Measurements from ENCODE around the gene ATP8A1. TPM values are rescaled to one million over a fixed set of nuclear protein-coding genes. Genes with fewer than 3 reads are reported as not detected.
"Not testable (repeated sequence)": the region's sequence is repeated elsewhere in the genome, so short reads cannot be mapped to it uniquely, and the experiment has no call there.

The ATP8A1 gene
- total RNA-seq, 1 experiment from 2014 or later, result 0.80 TPM

DNA sequence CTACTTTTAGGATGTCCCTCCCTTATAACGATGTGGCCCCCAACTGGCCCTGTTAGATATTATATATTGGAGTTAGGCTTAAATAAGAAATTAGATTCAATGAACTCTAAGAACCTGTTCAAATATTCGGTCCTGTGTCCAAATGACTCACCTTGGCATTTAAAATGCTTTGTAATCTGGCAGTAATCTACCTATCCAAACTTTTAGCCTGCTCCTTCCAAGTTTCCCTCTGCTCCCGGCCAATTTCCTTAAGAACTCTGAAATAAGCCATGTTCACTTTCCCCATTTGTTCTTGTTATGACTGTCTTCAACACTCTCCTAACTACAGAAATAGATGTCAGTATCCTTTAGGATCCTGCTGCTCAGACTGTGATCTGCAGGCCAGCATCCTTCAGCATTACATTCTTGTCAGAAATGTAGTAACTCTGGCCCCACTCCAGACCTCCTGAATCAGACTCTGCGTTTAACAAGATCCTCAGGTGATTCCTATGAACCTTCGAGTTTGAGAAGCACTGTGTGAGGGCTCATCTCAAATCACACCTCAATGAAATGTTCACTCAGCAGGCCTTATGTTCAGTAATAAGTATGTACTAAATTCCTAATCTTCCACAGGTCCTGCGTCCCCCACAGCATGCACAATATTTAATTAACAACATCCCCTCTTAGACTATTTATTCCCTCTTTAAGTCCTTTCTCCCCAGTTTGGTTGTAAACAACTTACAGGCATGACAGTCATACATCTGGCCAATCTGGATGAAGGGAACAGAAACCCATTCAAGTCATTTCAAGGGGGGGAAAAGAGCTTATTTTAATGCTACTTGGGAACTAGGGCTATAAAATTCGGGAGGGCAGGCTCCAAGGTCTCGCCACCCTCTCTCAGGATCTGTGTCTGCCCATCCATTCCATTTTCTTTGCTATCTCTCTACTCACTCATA, 3.0 kb downstream of the ATP8A1 start:
- CTCF ChIA-PET, result no interaction called here
- Histone ChIP-seq H3K9me3 (ENCODE audit: control insufficient read depth, insufficient read depth, low read depth, low read length) (no peaks in the 10 kb centered on the region), H3K27ac (ENCODE audit: low read length) (no peak overlapping the region), H3K36me3 (ENCODE audit: control insufficient read depth, insufficient read depth, low read length) (no peaks in the 10 kb centered on the region), H3K4me1 (ENCODE audit: control insufficient read depth, insufficient read depth, low read length) (no peaks in the 10 kb centered on the region; the same call in 1 of the 2 replicates), H3K4me3 (ENCODE audit: low read depth in 2 of 2, low read length in 2 of 2) (no peak overlapping the region), H3K27me3 (ENCODE audit: control insufficient read depth, insufficient read depth, low read length) (no peaks in the 10 kb centered on the region)
- POLR2A ChIA-PET, result interaction anchor here (0.5 kb wide), 1 partner anchor 114 kb away, joined by 4 read pairs; no protein-coding TSS in a partner anchor
- DNase-seq (ENCODE audit: low read depth, low spot score) (no peak), ATAC-seq (no peak)
- BruUV-seq (replicated peaks), result no TSS peak
- intact Hi-C loops (cut with micrococcal nuclease; ENCODE audit: unreplicated experiment) (no loop called here), in situ Hi-C loops (cut with HindIII; ENCODE audit: low pct_unique_long_range_greater_than_20kb, low sequenced_read_pairs) (no loop called here)
- TF ChIP-seq SIN3A (IDR thresholded peaks at IDR 0.05; ENCODE audit: borderline replicate concordance, insufficient read depth, low read depth, low read length) (no peak), TCF7L2 (IDR thresholded peaks at IDR 0.05; ENCODE audit: low read depth, low read length) (no peak), POLR2AphosphoS5 (IDR thresholded peaks at IDR 0.05; ENCODE audit: low read depth, low read length) (no peak)
- TF ChIP-seq, protein P1, sequence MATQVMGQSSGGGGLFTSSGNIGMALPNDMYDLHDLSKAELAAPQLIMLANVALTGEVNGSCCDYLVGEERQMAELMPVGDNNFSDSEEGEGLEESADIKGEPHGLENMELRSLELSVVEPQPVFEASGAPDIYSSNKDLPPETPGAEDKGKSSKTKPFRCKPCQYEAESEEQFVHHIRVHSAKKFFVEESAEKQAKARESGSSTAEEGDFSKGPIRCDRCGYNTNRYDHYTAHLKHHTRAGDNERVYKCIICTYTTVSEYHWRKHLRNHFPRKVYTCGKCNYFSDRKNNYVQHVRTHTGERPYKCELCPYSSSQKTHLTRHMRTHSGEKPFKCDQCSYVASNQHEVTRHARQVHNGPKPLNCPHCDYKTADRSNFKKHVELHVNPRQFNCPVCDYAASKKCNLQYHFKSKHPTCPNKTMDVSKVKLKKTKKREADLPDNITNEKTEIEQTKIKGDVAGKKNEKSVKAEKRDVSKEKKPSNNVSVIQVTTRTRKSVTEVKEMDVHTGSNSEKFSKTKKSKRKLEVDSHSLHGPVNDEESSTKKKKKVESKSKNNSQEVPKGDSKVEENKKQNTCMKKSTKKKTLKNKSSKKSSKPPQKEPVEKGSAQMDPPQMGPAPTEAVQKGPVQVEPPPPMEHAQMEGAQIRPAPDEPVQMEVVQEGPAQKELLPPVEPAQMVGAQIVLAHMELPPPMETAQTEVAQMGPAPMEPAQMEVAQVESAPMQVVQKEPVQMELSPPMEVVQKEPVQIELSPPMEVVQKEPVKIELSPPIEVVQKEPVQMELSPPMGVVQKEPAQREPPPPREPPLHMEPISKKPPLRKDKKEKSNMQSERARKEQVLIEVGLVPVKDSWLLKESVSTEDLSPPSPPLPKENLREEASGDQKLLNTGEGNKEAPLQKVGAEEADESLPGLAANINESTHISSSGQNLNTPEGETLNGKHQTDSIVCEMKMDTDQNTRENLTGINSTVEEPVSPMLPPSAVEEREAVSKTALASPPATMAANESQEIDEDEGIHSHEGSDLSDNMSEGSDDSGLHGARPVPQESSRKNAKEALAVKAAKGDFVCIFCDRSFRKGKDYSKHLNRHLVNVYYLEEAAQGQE (IDR thresholded peaks at IDR 0.05; ENCODE audit: insufficient read depth in 1 of 2, low read depth in 2 of 2, low read length in 1 of 2), result no peak
- TF ChIP-seq, protein P2, sequence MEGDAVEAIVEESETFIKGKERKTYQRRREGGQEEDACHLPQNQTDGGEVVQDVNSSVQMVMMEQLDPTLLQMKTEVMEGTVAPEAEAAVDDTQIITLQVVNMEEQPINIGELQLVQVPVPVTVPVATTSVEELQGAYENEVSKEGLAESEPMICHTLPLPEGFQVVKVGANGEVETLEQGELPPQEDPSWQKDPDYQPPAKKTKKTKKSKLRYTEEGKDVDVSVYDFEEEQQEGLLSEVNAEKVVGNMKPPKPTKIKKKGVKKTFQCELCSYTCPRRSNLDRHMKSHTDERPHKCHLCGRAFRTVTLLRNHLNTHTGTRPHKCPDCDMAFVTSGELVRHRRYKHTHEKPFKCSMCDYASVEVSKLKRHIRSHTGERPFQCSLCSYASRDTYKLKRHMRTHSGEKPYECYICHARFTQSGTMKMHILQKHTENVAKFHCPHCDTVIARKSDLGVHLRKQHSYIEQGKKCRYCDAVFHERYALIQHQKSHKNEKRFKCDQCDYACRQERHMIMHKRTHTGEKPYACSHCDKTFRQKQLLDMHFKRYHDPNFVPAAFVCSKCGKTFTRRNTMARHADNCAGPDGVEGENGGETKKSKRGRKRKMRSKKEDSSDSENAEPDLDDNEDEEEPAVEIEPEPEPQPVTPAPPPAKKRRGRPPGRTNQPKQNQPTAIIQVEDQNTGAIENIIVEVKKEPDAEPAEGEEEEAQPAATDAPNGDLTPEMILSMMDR (IDR thresholded peaks at IDR 0.05), result no peak

DNA sequence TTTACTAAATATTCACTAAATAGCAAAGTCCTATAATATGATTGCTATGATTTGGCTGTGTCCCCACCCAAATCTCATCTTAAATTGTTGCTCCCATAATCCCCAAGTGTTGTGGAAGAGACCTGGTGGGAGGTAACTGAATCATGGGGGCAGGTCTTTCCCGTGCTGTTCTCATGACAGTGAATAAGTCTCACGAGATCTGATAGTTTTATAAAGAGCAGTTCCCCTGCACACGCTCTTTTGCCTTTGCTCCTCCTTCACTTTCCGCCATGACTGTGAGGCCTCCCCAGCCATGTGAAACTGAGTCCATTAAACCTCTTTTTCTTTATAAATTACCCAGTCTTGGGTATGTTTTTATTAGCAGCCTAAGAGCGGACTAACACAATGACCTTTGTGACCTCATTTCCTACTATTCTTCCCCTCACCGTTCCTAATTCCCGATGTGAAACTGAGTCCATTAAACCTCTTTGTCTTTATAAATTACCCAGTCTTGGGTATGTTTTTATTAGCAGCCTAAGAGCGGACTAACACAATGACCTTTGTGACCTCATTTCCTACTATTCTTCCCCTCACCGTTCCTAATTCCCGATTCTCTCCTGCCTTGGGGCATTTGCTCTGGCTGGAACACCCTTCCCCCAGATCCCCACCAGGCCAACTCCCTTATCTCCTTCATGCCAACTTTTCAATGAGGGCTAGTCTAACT, 4.2 kb downstream of the ATP8A1 start:
- H3K36me3 ChIP-seq (ENCODE audit: control insufficient read depth, insufficient read depth, low read length); H3K27ac ChIP-seq (ENCODE audit: low read length); BruUV-seq (replicated peaks); in situ Hi-C loops (cut with HindIII; ENCODE audit: low pct_unique_long_range_greater_than_20kb, low sequenced_read_pairs); ATAC-seq; H3K4me3 ChIP-seq (ENCODE audit: low read depth in 2 of 2, low read length in 2 of 2); H3K4me1 ChIP-seq (ENCODE audit: control insufficient read depth, insufficient read depth, low read length); H3K9me3 ChIP-seq (ENCODE audit: control insufficient read depth, insufficient read depth, low read depth, low read length); DNase-seq (ENCODE audit: low read depth, low spot score); POLR2A ChIA-PET; CTCF ChIA-PET; H3K27me3 ChIP-seq (ENCODE audit: control insufficient read depth, insufficient read depth, low read length); intact Hi-C loops (cut with micrococcal nuclease; ENCODE audit: unreplicated experiment): not testable (repeated sequence)
